Osteocyte (in vitro differentiated cells): ENCODE results near the gene PLD4. TPM values are rescaled to one million over a fixed set of nuclear protein-coding genes. Genes with fewer than 3 reads are reported as not detected.

Experiments used
- DNase-seq: peaks from one replicate; pipeline ENCODE4 v3.0.0; 2021; ENCODE audit warnings: mixed read lengths; ENCODE audit not compliant: unreplicated experiment; ENCODE audit errors: extremely low spot score
- H3K27ac Mint-ChIP-seq: one replicate; pipeline ENCODE4 v1.8.0; 2021; ENCODE audit warnings: mild to moderate bottlenecking, mixed read lengths; ENCODE audit not compliant: unreplicated experiment
- H3K27me3 Mint-ChIP-seq: one replicate; pipeline ENCODE4 v1.8.0; 2021; ENCODE audit warnings: mixed read lengths; ENCODE audit not compliant: unreplicated experiment
- H3K36me3 Mint-ChIP-seq: one replicate; pipeline ENCODE4 v1.8.0; 2021; ENCODE audit warnings: mixed read lengths; ENCODE audit not compliant: unreplicated experiment
- H3K4me1 Mint-ChIP-seq: one replicate; pipeline ENCODE4 v1.8.0; 2021; ENCODE audit warnings: mixed read lengths; ENCODE audit not compliant: unreplicated experiment
- H3K4me3 Mint-ChIP-seq: one replicate; pipeline ENCODE4 v1.8.0; 2021; ENCODE audit warnings: mild to moderate bottlenecking, moderate library complexity, mixed read lengths; ENCODE audit not compliant: unreplicated experiment
- H3K9me3 Mint-ChIP-seq: one replicate; pipeline ENCODE4 v1.8.0; 2021; ENCODE audit warnings: mixed read lengths; ENCODE audit not compliant: unreplicated experiment
- CTCF ChIP-seq: fragments of 200-600 bp; sonication (generic); IDR thresholded peaks from 2 replicates; pipeline ENCODE4 v1.5.0; 2021; ENCODE audit warnings: antibody characterized with exemption, mild to moderate bottlenecking, moderate library complexity
- total RNA-seq: library from RNA; stranded (reverse); gene quantifications from 2 replicates; pipeline ENCODE4 v1.2.1, GENCODE V29; 2021

PLD4 gene
- total RNA-seq, 1 donor from 2014 or later, result 0.05 TPM

DNA sequence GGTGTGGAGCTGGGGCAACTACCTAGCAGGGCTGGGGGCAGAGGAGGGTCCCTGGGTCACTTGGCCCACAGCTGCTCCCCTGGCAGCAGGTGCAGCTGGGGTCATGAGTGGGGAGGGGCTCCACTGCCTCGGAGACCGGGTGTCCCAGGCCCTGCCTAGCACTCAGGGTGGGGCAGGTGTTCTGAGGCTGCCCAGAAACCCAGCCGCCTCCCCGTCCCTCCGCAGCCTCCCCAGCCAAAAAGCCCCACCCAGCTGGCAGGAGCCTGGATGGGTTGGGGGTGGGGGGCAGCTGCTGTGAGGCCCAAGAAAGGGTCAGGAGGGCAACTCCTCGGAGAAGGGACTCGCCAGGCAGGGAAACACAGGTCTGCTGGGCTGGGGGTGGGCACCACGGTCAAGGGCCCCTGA lies 42.3 kb downstream of the PLD4 start:
- H3K36me3 Mint-ChIP-seq, result peaks cover 1% of the 10 kb centered on the region
- no peak overlapping the region for H3K4me3 Mint-ChIP-seq
- DNase-seq, result no peak
- peaks cover 55% of the 10 kb centered on the region for H3K4me1 Mint-ChIP-seq
- H3K9me3 Mint-ChIP-seq, result no peaks in the 10 kb centered on the region
- H3K27me3 Mint-ChIP-seq, result no peaks in the 10 kb centered on the region
- no peak overlapping the region for H3K27ac Mint-ChIP-seq
- TF ChIP-seq CTCF, result no peak

DNA sequence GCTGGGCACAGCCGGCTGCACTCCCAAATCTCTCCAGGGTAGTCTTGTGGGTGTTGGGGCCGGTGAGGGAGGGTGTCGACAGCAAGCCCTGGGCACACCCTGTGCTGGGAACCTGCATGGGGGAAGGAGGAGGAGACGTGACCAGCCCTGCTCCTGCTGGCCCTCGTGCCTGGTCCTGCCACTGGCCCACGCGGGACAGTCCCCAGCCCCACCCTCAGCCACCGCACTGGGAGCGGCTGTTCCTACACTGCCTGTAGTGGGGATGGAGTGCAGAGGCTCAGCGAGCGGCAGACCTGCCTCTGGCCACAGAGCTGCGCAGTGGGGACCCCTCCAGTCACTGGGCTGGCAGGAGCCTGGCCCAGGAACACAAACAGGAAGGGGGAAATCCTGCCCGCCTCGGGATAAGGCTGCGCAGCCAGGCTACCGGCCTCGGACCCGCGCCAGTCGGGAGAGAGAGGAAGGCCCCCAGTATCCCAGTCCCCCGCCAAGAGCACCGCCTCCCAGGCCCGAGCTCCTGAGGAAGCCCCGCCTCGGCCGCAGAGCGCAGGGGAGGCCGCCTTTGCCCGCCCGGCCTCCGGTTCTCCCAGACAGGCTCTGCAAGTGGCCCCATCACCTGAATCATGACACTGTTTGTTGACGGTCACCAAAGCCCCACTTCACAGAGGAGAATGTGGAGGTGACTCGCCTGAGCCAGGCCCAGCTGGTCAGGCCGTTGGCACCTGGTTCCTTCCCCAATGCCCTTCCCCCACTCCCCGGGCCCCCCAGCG lies 42.9 kb downstream of the PLD4 start:
- DNase-seq, result no peak

DNA sequence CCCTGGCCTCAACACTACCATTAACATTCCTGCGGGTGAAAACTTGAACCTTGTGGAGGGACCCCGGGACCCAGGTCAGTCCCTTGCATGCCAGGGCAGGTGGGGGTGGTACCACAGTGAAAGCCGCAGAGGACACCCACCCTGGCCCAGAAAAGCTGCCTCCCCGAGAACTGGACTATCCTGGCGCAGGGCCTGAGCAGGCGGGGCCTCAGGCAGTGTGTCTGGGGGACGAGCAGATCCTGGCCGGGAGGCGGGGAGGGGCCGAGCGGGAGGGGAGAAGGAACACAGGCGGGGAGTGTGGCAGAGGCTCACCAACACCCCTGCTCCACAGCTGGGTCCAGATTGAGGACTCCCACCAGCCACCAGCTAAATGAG lies 43.5 kb downstream of the PLD4 start:
- TF ChIP-seq CTCF, result no peak
- Mint-ChIP-seq H3K4me1 (peaks cover 66% of the 10 kb centered on the region), H3K4me3 (peak overlapping the region; percentile 75), H3K9me3 (no peaks in the 10 kb centered on the region), H3K27me3 (no peaks in the 10 kb centered on the region), H3K27ac (peak overlapping the region; percentile 93), H3K36me3 (peaks cover 1% of the 10 kb centered on the region)
- no peak for DNase-seq

More for the DNA sequence above, 42.9 kb downstream of the PLD4 start:
- Mint-ChIP-seq H3K27ac (peak overlapping the region; percentile 93), H3K4me1 (peaks cover 61% of the 10 kb centered on the region), H3K36me3 (peaks cover 1% of the 10 kb centered on the region), H3K27me3 (no peaks in the 10 kb centered on the region), H3K9me3 (no peaks in the 10 kb centered on the region), H3K4me3 (peak overlapping the region; percentile 75)
- TF ChIP-seq CTCF, result no peak

GRCh38 chr14:104968541-104969401 lies 44.1 kb downstream of the PLD4 start:
- Mint-ChIP-seq H3K9me3 (no peaks in the 10 kb centered on the region), H3K27ac (peak overlapping the region; percentile 93), H3K4me3 (peak overlapping the region; percentile 75), H3K4me1 (peaks cover 72% of the 10 kb centered on the region), H3K27me3 (no peaks in the 10 kb centered on the region), H3K36me3 (no peaks in the 10 kb centered on the region)
- DNase-seq, result no peak
- peak; percentile 41 for TF ChIP-seq CTCF

- Mint-ChIP-seq H3K4me3 (peak overlapping the region; percentile 75), H3K9me3 (no peaks in the 10 kb centered on the region), H3K27me3 (no peaks in the 10 kb centered on the region), H3K4me1 (peaks cover 78% of the 10 kb centered on the region), H3K27ac (peak overlapping the region; percentile 93), H3K36me3 (no peaks in the 10 kb centered on the region)
- no peak for TF ChIP-seq CTCF
- DNase-seq, result no peak
These were observed 45.1 kb downstream of the PLD4 start for GRCh38 chr14:104969741-104970230.
